WTC11 (cell line): Measurements from ENCODE around the gene PET100.

Source experiments
- CTCF ChIP-seq: fragments of 200-600 bp; IDR thresholded peaks from 2 replicates; pipeline ENCODE4 v1.8.0; 2022; ENCODE audit warnings: antibody characterized with exemption
- JAZF1 ChIP-seq: fragments of 250-450 bp; sonication (Bioruptor Pico); IDR thresholded peaks from 2 replicates; pipeline ENCODE4 v1.9.0; 2021; ENCODE audit warnings: moderate library complexity, mild to moderate bottlenecking, inconsistent platforms

- TF ChIP-seq CTCF (no peak), JAZF1 (CRISPR knock-in tag) (no peak)
Observed at GRCh38 chr19:7643031-7643415, 13.4 kb downstream of the PET100 start.
